Esophagus muscularis mucosa (tissue), 4 donors: ENCODE data around the gene ITPKB. TPM values are rescaled to one million over a fixed set of nuclear protein-coding genes. Genes with fewer than 3 reads are reported as not detected.
"Not testable (repeated sequence)": the region's sequence is repeated elsewhere in the genome, so short reads cannot be mapped to it uniquely, and the experiment has no call there.

Experiments
- DNase-seq: peaks from one replicate; pipeline ENCODE4 v3.0.0-alpha.2; 2017; ENCODE audit errors: extremely low spot score
- H3K27ac ChIP-seq, 4 donors: fragments of 200-600 bp; sonication (generic); replicated peaks in 1 of 4; 1 replicate in 3 of 4; 2 replicates in 1 of 4; pipeline ENCODE4 v1.5.1; 2016 to 2019; ENCODE audit warnings: mild to moderate bottlenecking in 1 of 4
- H3K27me3 ChIP-seq, 4 donors: fragments of 200-600 bp; sonication (generic); one replicate each; pipeline versions ENCODE4 v1.5.1 to v1.6.0; 2016 to 2019
- H3K36me3 ChIP-seq, 4 donors: fragments of 200-600 bp; sonication (generic); one replicate each; pipeline ENCODE4 v1.5.1; 2016 to 2019
- H3K4me1 ChIP-seq, 4 donors: fragments of 200-600 bp; sonication (generic); one replicate each; pipeline ENCODE4 v1.5.1; 2016 to 2019
- H3K4me3 ChIP-seq, 4 donors: fragments of 200-600 bp; sonication (generic); 1 replicate in 2 of 4; 2 replicates in 2 of 4; pipeline ENCODE4 v1.5.1; 2016 to 2019; ENCODE audit warnings: mild to moderate bottlenecking in 4 of 4, moderate library complexity in 1 of 4
- H3K9me3 ChIP-seq, 4 donors: fragments of 200-600 bp; sonication (generic); 1 replicate in 3 of 4; 2 replicates in 1 of 4; pipeline ENCODE4 v1.5.1; 2016 to 2019
- EP300 ChIP-seq: sonication (generic); formaldehyde crosslinking; IDR thresholded peaks from one replicate; pipeline ENCODE4 v1.6.1; 2017; ENCODE audit warnings: antibody characterized with exemption
- POLR2A ChIP-seq: fragments of 450-650 bp; IDR thresholded peaks from one replicate; pipeline ENCODE4 v1.6.1; 2017; ENCODE audit warnings: antibody characterized with exemption, moderate library complexity, mild to moderate bottlenecking, low read depth
- POLR2AphosphoS5 ChIP-seq, 2 donors: sonication (generic); formaldehyde crosslinking; IDR thresholded peaks; one replicate each; pipeline ENCODE4 v1.6.1; 2017; ENCODE audit warnings: antibody characterized with exemption in 2 of 2
- WGBS: methylation state at CpG from one replicate; pipeline ENCODE4 v1.1.5; 2018; 5-methylcytosine and 5-hydroxymethylcytosine counted together
- intact Hi-C: fragments of 100-400 bp; cut with DNase I; formaldehyde crosslinking; loops from one replicate; pipeline ENCODE4 v1.15.1; 2023
- total RNA-seq, 4 donors: library from RNA; depleted of rRNA; stranded (reverse); fragments of >200 nt; gene quantifications; one replicate each; pipeline versions ENCODE4 v1.1.0 to v1.2.1, GENCODE V29; 2016
- TF ChIP-seq, protein P1 (sequence below), 3 experiments: fragments of 200-600 bp in 2 of 3; fragments of 450-650 bp in 1 of 3; sonication (generic) in 2 of 3; IDR thresholded peaks; one replicate each; pipeline ENCODE4 v1.5.1; 2017 to 2019; ENCODE audit warnings: antibody characterized with exemption in 3 of 3, mild to moderate bottlenecking in 2 of 3, moderate library complexity in 1 of 3

Gene ITPKB
- total RNA-seq, 4 donors from 2014 or later, result 71.1 to 156 (median 116) TPM

GRCh38 chr1:226749467-226749866 is 10.4 kb upstream of the ITPKB start:
- Histone ChIP-seq H3K27ac (no peak overlapping the region), H3K4me1 (no peaks in the 10 kb centered on the region), H3K27me3 (no peaks in the 10 kb centered on the region), H3K4me3 (no peak overlapping the region), H3K36me3 (no peaks in the 10 kb centered on the region), H3K9me3 (no peaks in the 10 kb centered on the region)
- DNase-seq, result no peak
- TF ChIP-seq POLR2AphosphoS5 (IDR thresholded peaks at IDR 0.05), result no peak
- no peak for TF ChIP-seq POLR2A
- TF ChIP-seq, protein P1, sequence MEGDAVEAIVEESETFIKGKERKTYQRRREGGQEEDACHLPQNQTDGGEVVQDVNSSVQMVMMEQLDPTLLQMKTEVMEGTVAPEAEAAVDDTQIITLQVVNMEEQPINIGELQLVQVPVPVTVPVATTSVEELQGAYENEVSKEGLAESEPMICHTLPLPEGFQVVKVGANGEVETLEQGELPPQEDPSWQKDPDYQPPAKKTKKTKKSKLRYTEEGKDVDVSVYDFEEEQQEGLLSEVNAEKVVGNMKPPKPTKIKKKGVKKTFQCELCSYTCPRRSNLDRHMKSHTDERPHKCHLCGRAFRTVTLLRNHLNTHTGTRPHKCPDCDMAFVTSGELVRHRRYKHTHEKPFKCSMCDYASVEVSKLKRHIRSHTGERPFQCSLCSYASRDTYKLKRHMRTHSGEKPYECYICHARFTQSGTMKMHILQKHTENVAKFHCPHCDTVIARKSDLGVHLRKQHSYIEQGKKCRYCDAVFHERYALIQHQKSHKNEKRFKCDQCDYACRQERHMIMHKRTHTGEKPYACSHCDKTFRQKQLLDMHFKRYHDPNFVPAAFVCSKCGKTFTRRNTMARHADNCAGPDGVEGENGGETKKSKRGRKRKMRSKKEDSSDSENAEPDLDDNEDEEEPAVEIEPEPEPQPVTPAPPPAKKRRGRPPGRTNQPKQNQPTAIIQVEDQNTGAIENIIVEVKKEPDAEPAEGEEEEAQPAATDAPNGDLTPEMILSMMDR (IDR thresholded peaks at IDR 0.05), result no peak
- no peak for TF ChIP-seq EP300
- intact Hi-C loops, result loop anchor here (10.0 kb wide), 1 partner anchor 205 kb away; the partner anchor contains the start of gene STUM
- 94% methylated on average over 11 of the region's 11 CpGs for WGBS

DNA sequence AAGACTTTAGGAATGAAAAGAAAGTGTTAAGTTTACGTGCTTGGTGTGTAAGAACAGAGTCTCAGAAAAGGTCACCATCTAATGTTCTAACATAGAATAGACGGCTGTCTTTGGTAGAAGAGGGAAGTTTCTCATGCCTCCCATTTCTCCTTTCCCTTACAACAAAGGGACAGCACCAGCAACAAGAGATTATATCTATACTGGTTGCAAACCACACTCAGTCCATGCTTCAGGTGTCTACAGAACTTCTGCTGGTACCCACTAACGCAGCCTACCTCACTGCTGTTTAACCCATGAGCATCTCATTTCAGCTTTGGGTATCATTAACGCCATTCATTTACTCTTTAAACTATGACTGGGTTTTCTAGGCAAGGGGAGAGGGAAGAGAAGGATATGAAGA is 9.2 kb upstream of the ITPKB start:
- 83% methylated on average over 4 of the region's 4 CpGs for WGBS
- no peaks in the 10 kb centered on the region for H3K9me3 ChIP-seq

DNA sequence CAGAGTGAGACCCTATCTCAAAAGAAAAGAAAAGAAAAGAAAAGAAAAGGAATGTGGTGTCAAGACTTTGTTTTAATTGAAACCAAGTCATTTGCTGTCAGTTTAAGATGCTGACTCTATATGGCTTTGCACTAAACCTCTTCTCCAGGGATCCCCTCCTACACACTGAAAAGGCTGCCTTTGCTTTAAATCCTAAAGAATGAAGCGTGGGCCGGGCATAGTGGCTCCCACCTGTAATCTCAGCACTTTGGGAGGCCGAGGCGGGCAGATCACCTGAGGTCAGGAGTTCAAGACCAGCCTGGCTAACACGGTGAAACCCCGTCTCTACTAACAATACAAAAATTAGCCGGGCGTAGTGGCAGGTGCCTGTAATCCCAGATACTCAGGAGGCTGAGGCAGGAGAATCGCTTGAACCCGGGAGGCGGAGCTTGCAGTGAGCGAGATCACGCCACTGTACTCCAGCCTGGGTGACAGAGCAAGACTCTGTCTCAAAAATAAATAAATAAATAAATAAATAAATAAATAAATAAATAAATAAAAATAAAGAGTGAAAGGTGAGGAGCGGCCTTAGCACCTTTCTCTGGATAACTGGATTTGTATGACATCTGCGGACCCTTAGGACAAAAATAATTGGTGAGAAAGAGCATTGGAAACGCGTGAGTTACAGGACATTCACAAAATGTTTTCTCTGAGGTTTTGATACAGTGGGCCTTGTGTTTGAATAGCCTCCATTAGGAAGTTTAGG is 8.6 kb upstream of the ITPKB start:
- not testable (repeated sequence) for H3K36me3 ChIP-seq, H3K27ac ChIP-seq, H3K9me3 ChIP-seq, H3K4me3 ChIP-seq, DNase-seq, H3K27me3 ChIP-seq, H3K4me1 ChIP-seq
- WGBS, result 94% methylated on average over 17 of the region's 17 CpGs
- intact Hi-C loops, result loop anchor here (10.0 kb wide), 1 partner anchor 203 kb away; the partner anchor contains the start of gene STUM

More for the DNA sequence above, 9.2 kb upstream of the ITPKB start:
- TF ChIP-seq POLR2AphosphoS5 (IDR thresholded peaks at IDR 0.05) (no peak), POLR2A (no peak), EP300 (no peak)
- TF ChIP-seq, protein P1 (IDR thresholded peaks at IDR 0.05), result no peak
- no peaks in the 10 kb centered on the region for H3K4me1 ChIP-seq
- no peak overlapping the region for H3K27ac ChIP-seq
- no peak for DNase-seq
- H3K27me3 ChIP-seq, result no peaks in the 10 kb centered on the region
- no peak overlapping the region for H3K4me3 ChIP-seq
- no peaks in the 10 kb centered on the region for H3K36me3 ChIP-seq
- intact Hi-C loops, result loop anchor here (10.0 kb wide), 1 partner anchor 204 kb away; the partner anchor contains the start of gene STUM

- Histone ChIP-seq H3K9me3 (no peaks in the 10 kb centered on the region), H3K4me3 (no peak overlapping the region), H3K27ac (no peak overlapping the region), H3K27me3 (no peaks in the 10 kb centered on the region), H3K36me3 (no peaks in the 10 kb centered on the region), H3K4me1 (peaks cover 9 to 16% (median 10%) of the 10 kb centered on the region in 4 donors)
- DNase-seq, result no peak
- intact Hi-C loops, result loop anchor here (10.0 kb wide), 1 partner anchor 198 kb away; the partner anchor contains the start of gene STUM
- no peak for TF ChIP-seq POLR2A
- TF ChIP-seq, protein P1 (IDR thresholded peaks at IDR 0.05), result no peak
- no peak for TF ChIP-seq POLR2AphosphoS5 (IDR thresholded peaks at IDR 0.05)
- no peak for TF ChIP-seq EP300
Observed at GRCh38 chr1:226743259-226743658, 4.2 kb upstream of the ITPKB start.

DNA sequence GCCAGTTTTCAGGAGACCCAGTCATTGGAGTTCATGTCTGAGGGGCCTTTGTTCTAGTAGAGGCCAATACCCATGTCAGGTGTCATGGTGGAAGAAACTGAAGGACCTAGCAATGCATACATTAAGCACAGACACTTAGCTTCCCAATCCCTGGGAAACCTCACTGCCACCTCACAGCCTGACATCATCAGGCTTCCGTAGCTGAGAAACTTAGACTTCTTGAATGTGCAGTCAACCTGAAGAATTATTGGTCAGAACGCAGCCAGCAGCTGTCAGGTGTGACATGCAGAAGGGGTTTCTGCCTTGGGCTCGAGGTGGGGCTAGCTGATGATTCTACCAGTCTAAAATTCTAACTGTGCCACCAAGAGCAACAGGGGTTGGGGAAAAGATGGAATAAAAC is 1.9 kb upstream of the ITPKB start:
- no peak for TF ChIP-seq POLR2A
- no peak for TF ChIP-seq POLR2AphosphoS5 (IDR thresholded peaks at IDR 0.05)
- TF ChIP-seq, protein P1 (IDR thresholded peaks at IDR 0.05), result no peak
- TF ChIP-seq EP300, result no peak
- Histone ChIP-seq H3K4me1 (peaks cover 17 to 28% (median 23%) of the 10 kb centered on the region in 4 donors), H3K27ac (peak overlapping the region in 2 of 4 donors; percentile 31 to 42), H3K36me3 (peaks cover 3 to 11% (median 5%) of the 10 kb centered on the region in 4 donors), H3K4me3 (no peak overlapping the region), H3K9me3 (no peaks in the 10 kb centered on the region), H3K27me3 (no peaks in the 10 kb centered on the region)
- intact Hi-C loops, result loop anchor here (10.0 kb wide), 1 partner anchor 196 kb away; the partner anchor contains the start of gene STUM
- DNase-seq, result no peak
- 72% methylated on average over 3 of the region's 3 CpGs for WGBS
